ENCODE measurements around the gene CLASRP.

The CLASRP gene

GRCh38 chr19:45009625-45010255 is 29.1 kb upstream of the CLASRP start:
- TF ChIP-seq GATA1 (IDR thresholded peaks at IDR 0.05; ENCODE audit: low read depth, low read length), result no peak
- TF ChIP-seq POLR2A (IDR thresholded peaks at IDR 0.05; ENCODE audit: low read length), result no peak
- DNase-seq, result no peak

DNA sequence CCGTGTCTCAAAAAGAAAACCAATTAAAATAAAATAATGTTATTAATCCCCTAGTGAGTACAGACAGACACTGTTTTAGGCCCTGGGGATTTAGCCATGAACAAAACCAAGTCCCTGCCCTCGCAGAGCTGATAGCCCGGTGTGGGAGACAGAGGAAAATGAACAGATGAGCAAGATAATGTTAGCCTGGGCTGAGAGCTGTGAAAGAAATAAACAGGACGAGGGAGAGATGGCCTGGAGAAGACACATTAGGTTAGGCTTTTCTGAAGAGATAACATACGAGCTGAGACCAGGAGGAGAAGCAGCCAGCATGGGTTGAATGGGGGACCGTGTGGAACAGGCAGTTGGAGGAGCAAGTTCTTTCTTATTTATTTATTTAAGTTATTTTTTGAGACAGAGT is 28.5 kb upstream of the CLASRP start:
- no peak for TF ChIP-seq POLR2A (IDR thresholded peaks at IDR 0.05; ENCODE audit: low read length)
- no peak for TF ChIP-seq GATA1 (IDR thresholded peaks at IDR 0.05; ENCODE audit: low read depth, low read length)
- DNase-seq, result no peak

- TF ChIP-seq POLR2A (IDR thresholded peaks at IDR 0.05; ENCODE audit: low read length) (no peak), GATA1 (IDR thresholded peaks at IDR 0.05; ENCODE audit: low read depth, low read length) (no peak)
- DNase-seq, result no peak
These were observed 26.9 kb upstream of the CLASRP start for GRCh38 chr19:45011959-45012358.

GRCh38 chr19:45016388-45017314 is 22.2 kb upstream of the CLASRP start:
- DNase-seq, result peak; percentile 66 to 79
- TF ChIP-seq GATA1 (IDR thresholded peaks at IDR 0.05; ENCODE audit: low read depth, low read length), result no peak
- no peak for TF ChIP-seq POLR2A (IDR thresholded peaks at IDR 0.05; ENCODE audit: low read length)

DNA sequence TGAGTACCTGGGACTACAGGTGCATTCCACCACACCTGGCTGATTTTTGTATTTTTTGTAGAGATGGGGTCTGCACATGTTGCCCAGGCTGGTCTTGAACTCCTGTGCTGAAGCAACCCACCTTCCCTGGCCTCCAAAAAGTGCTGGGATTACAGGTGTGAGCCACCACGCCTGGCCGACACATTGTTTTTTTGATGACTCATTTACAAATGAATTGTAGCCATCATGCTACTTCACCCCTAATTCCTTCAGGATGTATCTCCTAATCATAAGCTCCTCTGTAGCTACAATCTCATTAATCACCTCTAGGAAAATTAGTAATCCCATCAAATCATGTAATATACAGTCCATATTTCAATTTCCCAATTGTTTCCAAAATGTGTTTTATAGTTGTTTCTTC is 19.7 kb upstream of the CLASRP start:
- DNase-seq, result no peak
- TF ChIP-seq GATA1 (IDR thresholded peaks at IDR 0.05; ENCODE audit: low read depth, low read length) (no peak), POLR2A (IDR thresholded peaks at IDR 0.05; ENCODE audit: low read length) (no peak)

DNA sequence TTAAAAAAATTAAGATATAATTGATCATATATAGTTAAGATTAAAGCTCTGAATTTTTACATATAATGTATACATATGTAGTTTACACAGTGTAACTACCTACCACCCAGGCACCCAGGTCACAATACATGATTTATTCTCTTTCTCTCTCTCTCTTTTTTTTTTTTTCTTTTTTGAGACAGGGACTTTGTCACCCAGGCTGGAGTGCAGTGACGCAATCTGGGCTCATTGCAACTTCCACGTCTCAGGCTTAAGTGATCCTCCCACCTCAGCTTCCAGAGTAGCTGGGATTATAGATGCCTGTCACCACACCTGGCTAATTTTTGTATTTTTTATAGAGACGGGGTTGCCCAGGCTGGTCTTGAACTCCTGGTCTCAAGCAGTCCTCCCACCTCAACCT is 18.8 kb upstream of the CLASRP start:
- no peak for TF ChIP-seq POLR2A (IDR thresholded peaks at IDR 0.05; ENCODE audit: low read length)
- no peak for TF ChIP-seq GATA1 (IDR thresholded peaks at IDR 0.05; ENCODE audit: low read depth, low read length)
- no peak for DNase-seq

DNA sequence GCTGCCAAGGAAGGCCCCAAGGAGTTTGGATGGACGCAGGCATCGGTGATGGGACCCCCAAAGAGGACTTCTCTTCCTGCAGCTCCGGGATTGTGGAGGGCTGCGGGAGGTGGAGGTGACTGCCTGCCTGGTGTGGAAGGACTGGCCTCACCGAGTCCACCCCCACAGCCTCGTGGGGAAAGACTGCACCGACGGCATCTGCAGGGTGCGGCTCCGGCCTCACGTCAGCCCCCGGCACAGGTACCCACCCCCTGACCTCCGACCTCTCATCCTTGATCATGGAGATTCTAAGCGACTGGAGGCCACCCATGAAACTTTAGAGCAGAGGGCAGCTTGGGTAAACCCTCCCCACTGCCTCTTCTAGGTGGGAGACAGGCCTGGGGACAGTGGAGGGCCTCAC is 16.9 kb upstream of the CLASRP start:
- TF ChIP-seq GATA1 (IDR thresholded peaks at IDR 0.05; ENCODE audit: low read depth, low read length) (no peak), POLR2A (IDR thresholded peaks at IDR 0.05; ENCODE audit: low read length) (no peak)
- DNase-seq, result no peak

DNA sequence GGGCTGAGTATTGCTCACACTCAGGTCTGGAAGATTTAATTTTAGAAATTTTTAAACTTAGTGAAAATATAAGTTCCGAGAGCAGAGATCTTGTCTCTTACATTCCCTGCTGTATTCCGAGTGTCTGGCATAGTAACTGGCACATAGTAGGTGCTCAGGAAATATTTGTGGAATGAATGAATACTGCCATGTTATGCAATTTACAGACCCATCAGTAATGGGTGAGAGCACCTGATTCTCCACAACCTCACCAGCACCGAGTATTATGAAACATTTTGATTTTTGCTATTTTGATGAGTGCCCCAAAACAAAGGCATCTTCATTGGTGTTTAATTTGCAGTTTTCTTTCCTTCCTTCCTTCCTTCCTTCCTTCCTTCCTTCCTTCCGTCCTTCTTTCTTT is 15.8 kb upstream of the CLASRP start:
- no peak for TF ChIP-seq GATA1 (IDR thresholded peaks at IDR 0.05; ENCODE audit: low read depth, low read length)
- TF ChIP-seq POLR2A (IDR thresholded peaks at IDR 0.05; ENCODE audit: low read length), result no peak
- no peak for DNase-seq

DNA sequence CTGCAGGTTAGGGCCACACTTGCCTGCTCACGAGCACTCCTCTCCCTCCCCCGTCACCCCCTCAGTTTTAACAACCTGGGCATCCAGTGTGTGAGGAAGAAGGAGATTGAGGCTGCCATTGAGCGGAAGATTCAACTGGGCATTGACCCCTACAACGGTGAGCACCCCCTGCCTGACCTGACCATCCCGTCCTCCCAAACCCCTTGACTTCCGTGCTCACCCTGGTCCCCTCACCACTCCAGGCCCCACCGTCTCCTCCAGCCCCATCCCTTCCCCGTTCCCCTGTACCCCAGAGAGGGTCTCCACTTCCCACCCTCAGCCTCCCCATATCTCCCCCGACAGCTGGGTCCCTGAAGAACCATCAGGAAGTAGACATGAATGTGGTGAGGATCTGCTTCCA is 13.6 kb upstream of the CLASRP start:
- TF ChIP-seq POLR2A (IDR thresholded peaks at IDR 0.05; ENCODE audit: low read length) (no peak), GATA1 (IDR thresholded peaks at IDR 0.05; ENCODE audit: low read depth, low read length) (no peak)
- DNase-seq, result no peak

GRCh38 chr19:45027371-45027770 is 11.5 kb upstream of the CLASRP start:
- no peak for DNase-seq
- no peak for TF ChIP-seq POLR2A (IDR thresholded peaks at IDR 0.05; ENCODE audit: low read length)
- TF ChIP-seq GATA1 (IDR thresholded peaks at IDR 0.05; ENCODE audit: low read depth, low read length), result no peak

DNA sequence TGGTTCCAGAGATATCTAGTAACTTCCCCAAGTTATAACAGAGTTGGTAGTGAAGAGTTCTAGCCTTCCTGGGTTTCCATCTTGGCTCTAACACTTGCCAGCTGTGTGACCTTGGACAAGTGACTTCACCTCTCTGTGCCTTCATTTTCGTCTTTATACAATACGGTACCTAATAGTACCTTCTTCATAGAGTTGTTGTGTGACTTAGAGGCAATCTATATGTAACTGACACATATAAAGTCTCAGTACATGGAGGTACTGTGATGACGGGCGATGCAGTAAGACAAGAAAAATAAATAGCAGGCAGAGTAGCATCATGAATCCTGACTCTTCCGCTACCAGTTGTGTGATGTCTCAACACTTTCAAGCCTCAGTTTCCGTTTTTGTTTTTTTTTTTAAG is 8.0 kb upstream of the CLASRP start:
- DNase-seq, result no peak
- TF ChIP-seq POLR2A (IDR thresholded peaks at IDR 0.05; ENCODE audit: low read length) (no peak), GATA1 (IDR thresholded peaks at IDR 0.05; ENCODE audit: low read depth, low read length) (no peak)

- DNase-seq, result no peak
- TF ChIP-seq POLR2A (IDR thresholded peaks at IDR 0.05; ENCODE audit: low read length) (no peak), GATA1 (IDR thresholded peaks at IDR 0.05; ENCODE audit: low read depth, low read length) (no peak)
These were observed 6.4 kb upstream of the CLASRP start for GRCh38 chr19:45032421-45032820.

DNA sequence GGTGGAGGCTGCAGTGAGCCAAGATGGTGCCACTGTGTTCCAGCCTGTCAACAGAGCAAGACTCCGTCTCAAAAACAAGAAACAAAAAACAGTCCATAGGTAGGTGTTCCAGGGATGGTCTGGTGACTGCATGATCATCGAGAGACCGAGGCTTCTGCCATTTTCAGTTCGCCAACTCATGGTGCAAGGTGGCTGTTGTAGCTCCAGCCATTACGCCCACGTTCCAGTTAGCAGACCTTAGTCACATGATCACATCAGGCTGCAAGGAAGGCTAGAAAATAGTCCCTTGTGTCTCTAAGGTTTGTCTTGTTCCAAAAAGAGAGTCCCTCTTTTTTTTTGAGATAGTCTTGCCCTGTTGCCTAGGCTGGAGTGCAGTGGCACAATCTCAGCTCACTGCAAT is 3.1 kb upstream of the CLASRP start:
- TF ChIP-seq POLR2A (IDR thresholded peaks at IDR 0.05; ENCODE audit: low read length) (no peak), GATA1 (IDR thresholded peaks at IDR 0.05; ENCODE audit: low read depth, low read length) (no peak)

GRCh38 chr19:45037393-45038169 is 1.3 kb upstream of the CLASRP start:
- no peak for DNase-seq
- TF ChIP-seq POLR2A (IDR thresholded peaks at IDR 0.05; ENCODE audit: low read length), result no peak

More for the DNA sequence above, 3.1 kb upstream of the CLASRP start:
- no peak for DNase-seq

All from erythroblast (primary cell).